OCI-LY3 (cell line): ENCODE data around the gene ARID3B.

Experiments used
- CTCF ChIP-seq: fragments of 200-600, 300-600 bp; sonication (generic); IDR thresholded peaks from 2 replicates; pipeline ENCODE4 v1.5.1; 2014; ENCODE audit warnings: antibody characterized with exemption, low read length, low read depth
- EZH2phosphoT487 ChIP-seq: fragments of 200-600 bp; shearing (Covaris generic); IDR thresholded peaks from 2 replicates; pipeline ENCODE4 v1.6.1; 2018; ENCODE audit warnings: antibody characterized with exemption, mixed run types, low read depth

- TF ChIP-seq EZH2phosphoT487 (no peak), CTCF (no peak)
Observed at GRCh38 chr15:74632601-74633000, 91.6 kb downstream of the ARID3B start.
